Esophagus (tissue), 2 donors: ENCODE measurements around the gene DEDD. TPM values are rescaled to one million over a fixed set of nuclear protein-coding genes. Genes with fewer than 3 reads are reported as not detected.

Experiments used
- H3K27ac ChIP-seq, 2 donors: one replicate each; pipeline ENCODE4 v1.5.1; 2013; ENCODE audit warnings: low read depth in 2 of 2, mild to moderate bottlenecking in 2 of 2, inconsistent platforms in 1 of 2, low read length in 1 of 2, moderate library complexity in 1 of 2
- H3K27me3 ChIP-seq, 2 donors: one replicate each; pipeline ENCODE4 v1.6.1; 2013; ENCODE audit warnings: low read length in 2 of 2, control low read depth in 1 of 2, mild to moderate bottlenecking in 1 of 2; ENCODE audit not compliant: insufficient read depth in 2 of 2, control insufficient read depth in 1 of 2
- H3K36me3 ChIP-seq, 2 donors: one replicate each; pipeline ENCODE4 v1.6.1; 2013; ENCODE audit warnings: low read length in 1 of 2; ENCODE audit not compliant: control insufficient read depth in 2 of 2, insufficient read depth in 2 of 2
- H3K4me1 ChIP-seq, 2 donors: one replicate each; pipeline ENCODE4 v1.6.1; 2013; ENCODE audit warnings: low read length in 1 of 2; ENCODE audit not compliant: control insufficient read depth in 2 of 2, insufficient read depth in 2 of 2
- H3K4me3 ChIP-seq, 2 donors: one replicate each; pipeline ENCODE4 v1.5.1; 2013; ENCODE audit warnings: low read length in 2 of 2, mild to moderate bottlenecking in 2 of 2, low read depth in 1 of 2, moderate library complexity in 1 of 2
- H3K9me3 ChIP-seq, 2 donors: one replicate each; pipeline ENCODE4 v1.6.1; 2013; ENCODE audit warnings: mild to moderate bottlenecking in 2 of 2, low read depth in 1 of 2, low read length in 1 of 2, moderate library complexity in 1 of 2; ENCODE audit not compliant: control insufficient read depth in 2 of 2, insufficient read depth in 1 of 2
- whole genome bisulfite sequencing, 2 donors: extraction: QIAGEN DNeasy Blood & Tissue Kit; methylation state at CpG; one replicate each; pipeline ENCODE4 v1.1.7; 2013; 5-methylcytosine and 5-hydroxymethylcytosine counted together
- polyA plus RNA-seq, 2 donors: library from polyadenylated mRNA; stranded (reverse); fragments of 200-250 nt; gene quantifications; one replicate each; pipeline ENCODE4 v1.2.3, GENCODE V29; 2013
- donor health status: healthy with polysubstance abuse.
- donor health status: Bipolar disorder and iron deficiency.

Gene DEDD
- polyA plus RNA-seq, 2 donors = 15.5 to 24.4 TPM

DNA sequence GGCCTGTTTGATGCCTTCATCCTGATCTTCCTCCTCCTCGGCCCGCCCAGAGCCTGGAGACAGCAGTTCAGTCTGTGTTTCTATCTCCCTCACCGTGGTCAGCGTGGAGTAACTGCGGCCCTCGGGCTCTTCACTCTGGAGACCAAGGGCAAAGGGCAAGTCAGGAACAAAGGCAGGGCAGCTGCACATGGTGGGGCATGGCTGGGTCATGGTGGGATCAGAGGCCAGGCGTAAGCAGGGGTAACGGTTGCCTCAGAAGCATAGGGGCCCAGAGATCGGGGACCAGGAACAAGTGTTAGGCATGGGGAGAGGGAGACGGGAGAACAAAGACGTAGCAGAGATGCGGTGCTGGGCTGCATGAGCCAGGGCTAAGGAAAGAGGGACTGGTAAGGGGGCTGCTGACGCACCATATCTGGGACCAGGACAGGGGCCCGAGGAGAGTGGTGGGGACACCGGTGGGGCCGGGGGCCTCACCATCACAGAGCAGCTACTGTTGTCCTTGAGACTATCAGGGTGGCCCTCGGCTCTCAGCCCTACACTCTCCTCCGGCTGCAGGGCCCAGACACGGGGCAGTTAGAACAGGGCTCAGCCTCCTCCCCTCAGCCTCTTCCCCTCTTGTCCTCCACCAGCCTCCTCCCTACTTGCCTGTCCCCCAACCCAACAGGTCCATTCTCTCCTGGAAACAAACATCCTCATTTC, 59.6 kb downstream of the DEDD start:
- no peaks in the 10 kb centered on the region for H3K27me3 ChIP-seq
- H3K36me3 ChIP-seq = peaks cover 0 to 38% of the 10 kb centered on the region in 2 donors
- 94 to 96% methylated on average over 17 to 19 of the region's 19 CpGs for WGBS, 2 donors
- peaks cover 13 to 38% of the 10 kb centered on the region in 2 donors for H3K4me1 ChIP-seq
- H3K27ac ChIP-seq = peak overlapping the region; percentile 14 to 95
- no peak overlapping the region for H3K4me3 ChIP-seq
- H3K9me3 ChIP-seq = no peaks in the 10 kb centered on the region

DNA sequence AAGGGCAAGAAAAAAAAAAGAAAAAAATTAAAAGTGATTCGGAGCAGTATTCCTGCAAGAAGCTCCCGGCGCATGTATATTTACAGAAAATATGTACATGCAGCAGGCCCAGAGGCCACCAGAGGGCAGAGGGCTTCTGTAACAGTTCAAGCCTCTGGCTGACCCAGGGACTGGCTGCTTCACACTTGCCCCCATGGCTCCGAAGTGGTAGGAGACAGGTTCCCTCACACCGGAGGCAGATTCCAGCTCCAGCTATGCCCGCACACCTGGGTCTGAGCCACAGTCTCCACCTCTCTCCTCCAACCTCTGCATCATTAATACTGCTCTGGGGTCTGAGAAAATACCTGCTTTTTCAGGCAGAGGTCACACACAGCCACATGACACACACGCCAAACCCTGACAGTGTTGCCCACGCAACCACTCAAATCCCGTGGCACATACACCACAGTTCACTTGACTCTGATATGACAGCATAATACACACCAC, 60.5 kb downstream of the DEDD start:
- no peak overlapping the region for H3K27ac ChIP-seq

More for the DNA sequence above, 60.5 kb downstream of the DEDD start:
- 68 to 76% methylated on average over 9 of the region's 9 CpGs for WGBS, 2 donors
- peaks cover 13 to 33% of the 10 kb centered on the region in 2 donors for H3K4me1 ChIP-seq
- no peaks in the 10 kb centered on the region for H3K9me3 ChIP-seq
- no peaks in the 10 kb centered on the region for H3K27me3 ChIP-seq
- H3K4me3 ChIP-seq = no peak overlapping the region
- peaks cover 0 to 32% of the 10 kb centered on the region in 2 donors for H3K36me3 ChIP-seq

Other genes starting within 250 kb of the DEDD start
- gene ITLN1, start 247.5 kb downstream of the DEDD start, polyA plus RNA-seq = under 1 TPM; 0.04 to 0.20 TPM
- gene ITLN2, start 177.9 kb downstream of the DEDD start, polyA plus RNA-seq = under 1 TPM; 0.09 to 0.20 TPM
- gene F11R, start 111.5 kb downstream of the DEDD start, polyA plus RNA-seq = 10 to 100 TPM; 56.5 to 76.4 TPM
- gene TSTD1, start 93.7 kb downstream of the DEDD start, polyA plus RNA-seq = 100 to 1,000 TPM in 1 of 2 donors, 10 to 100 TPM in 1; 92.4 to 117 TPM
- 10 to 100 TPM; 37.6 to 50.1 TPM for gene USF1, start 86.7 kb downstream of the DEDD start, polyA plus RNA-seq
- gene ARHGAP30, start 62.8 kb downstream of the DEDD start, polyA plus RNA-seq = 1 to 10 TPM; 7.9 to 9.5 TPM
- 10 to 100 TPM; 44.9 to 80.5 TPM for gene NECTIN4, start 43.1 kb downstream of the DEDD start, polyA plus RNA-seq
- gene KLHDC9, start 34.3 kb downstream of the DEDD start, polyA plus RNA-seq = 1 to 10 TPM; 1.8 to 2.5 TPM
- 100 to 1,000 TPM; 116 to 186 TPM for gene PFDN2, start 14.6 kb downstream of the DEDD start, polyA plus RNA-seq
- 10 to 100 TPM; 28.0 to 28.5 TPM for gene NIT1, start 14.6 kb downstream of the DEDD start, polyA plus RNA-seq
- gene UFC1, start 21.3 kb upstream of the DEDD start, polyA plus RNA-seq = 100 to 1,000 TPM in 1 of 2 donors, 10 to 100 TPM in 1; 94.3 to 132 TPM
- gene USP21, start 26.8 kb upstream of the DEDD start, polyA plus RNA-seq = 10 to 100 TPM; 16.5 to 22.9 TPM
- 10 to 100 TPM; 11.7 to 29.6 TPM for gene PPOX, start 33.8 kb upstream of the DEDD start, polyA plus RNA-seq
- gene B4GALT3, start 44.8 kb upstream of the DEDD start, polyA plus RNA-seq = 10 to 100 TPM; 18.3 to 18.8 TPM
- 1 to 10 TPM in 1 of 2 donors, under 1 TPM in 1; 0.82 to 1.1 TPM for gene ADAMTS4, start 66.4 kb upstream of the DEDD start, polyA plus RNA-seq
- gene NDUFS2, start 69.7 kb upstream of the DEDD start, polyA plus RNA-seq = 10 to 100 TPM; 27.8 to 76.0 TPM
- 10 to 100 TPM; 10.0 to 14.0 TPM for gene FCER1G, start 82.6 kb upstream of the DEDD start, polyA plus RNA-seq
- not detected for gene APOA2, start 91.0 kb upstream of the DEDD start, polyA plus RNA-seq
- 10 to 100 TPM in 1 of 2 donors, 1 to 10 TPM in 1; 8.0 to 10.5 TPM for gene TOMM40L, start 93.4 kb upstream of the DEDD start, polyA plus RNA-seq
- gene NR1I3, start 105.5 kb upstream of the DEDD start, polyA plus RNA-seq = under 1 TPM in 1 of 2 donors, not detected in 1; 0.07 TPM
- 10 to 100 TPM in 1 of 2 donors, 1 to 10 TPM in 1; 10.0 to 16.2 TPM for gene PCP4L1, start 126.1 kb upstream of the DEDD start, polyA plus RNA-seq
- gene MPZ, start 177.3 kb upstream of the DEDD start, polyA plus RNA-seq = 1 to 10 TPM; 1.4 to 1.6 TPM
- 100 to 1,000 TPM in 1 of 2 donors, 10 to 100 TPM in 1; 40.6 to 148 TPM for gene SDHC, start 181.7 kb upstream of the DEDD start, polyA plus RNA-seq
- gene CFAP126, start 235.2 kb upstream of the DEDD start, polyA plus RNA-seq = not detected